DOHH2 (cell line): ENCODE data around the gene CLCN4.

Experiments used
- H3F3A ChIP-seq: fragments of 200-600 bp; sonication (generic), shearing (Covaris generic); 2 replicates; pipeline ENCODE4 v1.6.0; 2016; ENCODE audit warnings: antibody characterized with exemption, mild to moderate bottlenecking; ENCODE audit not compliant: control insufficient read depth, insufficient read depth
- H3K27ac ChIP-seq: fragments of 200-600 bp; sonication (generic); 2 replicates; pipeline ENCODE4 v1.5.1; 2014; ENCODE audit warnings: low read depth, mild to moderate bottlenecking, low read length, moderate library complexity
- H3K27me3 ChIP-seq: fragments of 200-600 bp; sonication (generic); 2 replicates; pipeline ENCODE4 v1.6.1; 2014; ENCODE audit warnings: mild to moderate bottlenecking, low read length, mixed read lengths; ENCODE audit not compliant: control insufficient read depth
- H3K36me3 ChIP-seq: fragments of 200-600 bp; sonication (generic); 2 replicates; pipeline ENCODE4 v1.6.1; 2014; ENCODE audit warnings: mild to moderate bottlenecking, low read length, moderate library complexity, mixed read lengths; ENCODE audit not compliant: control insufficient read depth
- H3K4me1 ChIP-seq: fragments of 200-600 bp; sonication (generic); 2 replicates; pipeline ENCODE4 v1.6.1; 2014; ENCODE audit warnings: mild to moderate bottlenecking, low read length, mixed read lengths; ENCODE audit not compliant: control insufficient read depth
- H3K4me2 ChIP-seq: fragments of 200-600 bp; sonication (generic); 2 replicates; pipeline ENCODE4 v1.6.0; 2014; ENCODE audit warnings: mild to moderate bottlenecking, low read length, moderate library complexity
- H3K4me3 ChIP-seq: fragments of 200-600 bp; sonication (generic); 2 replicates; pipeline ENCODE4 v1.5.1; 2014; ENCODE audit warnings: mild to moderate bottlenecking, low read length, mixed read lengths
- H3K79me2 ChIP-seq: fragments of 200-600 bp; sonication (generic); 2 replicates; pipeline ENCODE4 v1.6.1; 2014; ENCODE audit warnings: mild to moderate bottlenecking, low read length, mixed read lengths; ENCODE audit not compliant: control insufficient read depth
- H3K9me2 ChIP-seq: fragments of 200-600 bp; sonication (generic); replicated peaks from 2 replicates; pipeline ENCODE4 v1.6.1; 2014; ENCODE audit warnings: mild to moderate bottlenecking, low read length, mixed read lengths; ENCODE audit not compliant: control insufficient read depth
- H3K9me3 ChIP-seq: fragments of 200-600 bp; sonication (generic); 2 replicates; pipeline ENCODE4 v1.6.1; 2014; ENCODE audit warnings: antibody characterized with exemption, low read length, mixed read lengths; ENCODE audit not compliant: control insufficient read depth, insufficient read depth
- H4K20me1 ChIP-seq: fragments of 200-600 bp; sonication (generic); 2 replicates; pipeline ENCODE4 v1.6.0; 2014; ENCODE audit warnings: low read depth, mild to moderate bottlenecking, antibody characterized with exemption, low read length, moderate library complexity; ENCODE audit not compliant: control insufficient read depth, insufficient read depth
- CTCF ChIP-seq: fragments of 200-600 bp; sonication (generic); IDR thresholded peaks from one replicate; pipeline ENCODE4 v1.5.1; 2014; ENCODE audit warnings: antibody characterized with exemption, mild to moderate bottlenecking, low read depth, low read length; ENCODE audit not compliant: poor library complexity, severe bottlenecking
- EZH2phosphoT487 ChIP-seq: fragments of 200-600 bp; sonication (generic); IDR thresholded peaks from 2 replicates; pipeline ENCODE4 v1.6.1; 2017; ENCODE audit warnings: borderline replicate concordance, mild to moderate bottlenecking, antibody characterized with exemption, low read length, moderate library complexity, mixed read lengths

The CLCN4 gene

DNA sequence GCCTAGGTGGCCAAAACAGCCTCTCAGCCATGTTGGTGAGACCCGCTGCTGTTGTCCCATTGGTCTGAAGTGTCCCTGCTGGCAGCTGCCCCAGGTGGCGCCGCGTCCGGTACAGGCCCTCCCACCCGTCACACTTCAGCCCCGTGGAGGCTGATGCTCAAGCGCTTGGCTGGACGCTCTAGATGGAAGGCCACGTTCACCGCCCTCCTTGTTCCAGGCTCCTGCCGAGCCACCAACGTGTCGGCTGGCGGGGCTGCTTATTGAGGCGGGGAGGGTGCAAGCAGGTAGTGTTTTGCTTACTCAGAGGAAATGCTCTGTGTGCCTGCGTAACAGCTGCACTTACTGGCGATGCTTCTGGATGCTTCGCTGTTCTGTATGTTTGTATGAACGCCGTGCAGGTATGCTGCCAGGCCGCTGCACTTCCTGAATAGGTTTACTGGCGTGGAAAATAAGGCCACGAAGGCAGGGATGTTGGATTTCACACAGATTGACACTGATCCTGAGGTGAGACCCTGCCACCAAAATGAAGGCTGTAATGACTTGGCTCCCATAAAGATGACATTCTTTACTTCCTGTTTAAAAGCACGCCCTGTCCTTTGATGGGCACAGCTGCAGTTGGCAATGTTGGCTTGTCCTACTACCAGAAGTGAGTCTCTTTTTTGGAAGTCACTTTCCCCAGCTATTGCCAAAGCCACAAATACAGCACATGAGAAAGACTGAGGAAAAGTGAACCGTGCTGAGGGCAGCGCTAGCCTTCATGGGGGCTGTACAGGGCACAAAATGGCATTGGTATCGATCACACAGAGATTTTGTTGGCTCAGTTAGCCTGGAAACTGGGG, 21.0 kb upstream of the CLCN4 start:
- TF ChIP-seq CTCF (no peak), EZH2phosphoT487 (no peak)
- Histone ChIP-seq H3K36me3 (peaks cover 44% of the 10 kb centered on the region), H4K20me1 (no peaks in the 10 kb centered on the region), H3K27me3 (no peaks in the 10 kb centered on the region), H3K79me2 (no peaks in the 10 kb centered on the region), H3F3A (no peaks in the 10 kb centered on the region), H3K4me3 (no peak overlapping the region), H3K9me2 (no peaks in the 10 kb centered on the region), H3K27ac (no peak overlapping the region), H3K4me1 (peaks cover 19% of the 10 kb centered on the region), H3K9me3 (no peaks in the 10 kb centered on the region), H3K4me2 (no peak overlapping the region)

GRCh38 chrX:10138726-10139125, 18.0 kb upstream of the CLCN4 start:
- Histone ChIP-seq H3K4me1 (peaks cover 19% of the 10 kb centered on the region), H3K36me3 (peaks cover 51% of the 10 kb centered on the region), H3K4me2 (no peak overlapping the region), H3K9me3 (no peaks in the 10 kb centered on the region), H3F3A (no peaks in the 10 kb centered on the region), H3K27ac (no peak overlapping the region), H3K27me3 (no peaks in the 10 kb centered on the region), H3K79me2 (no peaks in the 10 kb centered on the region), H4K20me1 (no peaks in the 10 kb centered on the region), H3K4me3 (no peak overlapping the region), H3K9me2 (no peaks in the 10 kb centered on the region)
- TF ChIP-seq EZH2phosphoT487 (no peak), CTCF (no peak)

DNA sequence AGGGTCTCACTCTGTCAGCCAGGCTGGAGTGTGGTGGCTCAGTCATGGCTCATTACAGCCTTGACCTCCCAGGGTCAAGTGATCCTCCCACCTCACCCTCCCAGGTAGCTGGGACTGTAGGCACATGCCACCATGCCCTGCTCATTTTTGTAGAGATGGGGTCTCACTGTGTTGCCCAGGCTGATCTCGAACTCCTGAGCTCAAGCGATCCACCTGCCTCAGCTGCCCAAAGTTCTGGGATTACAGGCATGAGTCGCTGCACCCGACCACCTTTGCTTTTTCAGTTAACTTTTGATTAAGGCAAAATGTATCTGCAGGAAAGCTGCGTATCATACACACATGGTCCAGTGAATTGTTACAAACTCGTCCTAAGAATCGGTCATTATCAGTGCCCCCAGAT, 16.5 kb upstream of the CLCN4 start:
- Histone ChIP-seq H3K4me1 (peaks cover 15% of the 10 kb centered on the region), H3K36me3 (peaks cover 41% of the 10 kb centered on the region), H3K9me3 (no peaks in the 10 kb centered on the region), H3K27ac (no peak overlapping the region), H3K4me2 (no peak overlapping the region), H3K4me3 (no peak overlapping the region), H4K20me1 (no peaks in the 10 kb centered on the region), H3K27me3 (no peaks in the 10 kb centered on the region), H3F3A (no peaks in the 10 kb centered on the region), H3K9me2 (no peaks in the 10 kb centered on the region), H3K79me2 (no peaks in the 10 kb centered on the region)
- no peak for TF ChIP-seq EZH2phosphoT487
- no peak for TF ChIP-seq CTCF
